IgD-negative memory B cell (primary cell): ENCODE data around the gene PDE8B. TPM values are rescaled to one million over a fixed set of nuclear protein-coding genes. Genes with fewer than 3 reads are reported as not detected.

ENCODE experiments used
- H3K27ac Mint-ChIP-seq, 3 donors: one replicate each; pipeline ENCODE4 v1.8.0; 2020 to 2022; ENCODE audit warnings: mild to moderate bottlenecking in 3 of 3, mixed read lengths in 3 of 3, moderate library complexity in 1 of 3
- H3K27me3 Mint-ChIP-seq: one replicate; pipeline ENCODE4 v1.8.0; 2021; ENCODE audit warnings: mixed read lengths
- H3K36me3 Mint-ChIP-seq: one replicate; pipeline ENCODE4 v1.8.0; 2020; ENCODE audit warnings: mild to moderate bottlenecking, mixed read lengths
- H3K4me1 Mint-ChIP-seq, 3 donors: one replicate each; pipeline ENCODE4 v1.8.0; 2020 to 2022; ENCODE audit warnings: mixed read lengths in 3 of 3, mild to moderate bottlenecking in 1 of 3
- H3K4me3 Mint-ChIP-seq, 4 donors: one replicate each; pipeline ENCODE4 v1.8.0; 2020 to 2022; ENCODE audit warnings: mild to moderate bottlenecking in 4 of 4, mixed read lengths in 4 of 4, moderate library complexity in 3 of 4
- H3K9me3 Mint-ChIP-seq, 3 donors: one replicate each; pipeline ENCODE4 v1.8.0; 2020 to 2021; ENCODE audit warnings: mixed read lengths in 3 of 3, mild to moderate bottlenecking in 1 of 3
- polyA plus RNA-seq: library from polyadenylated mRNA; unstranded; fragments of 300-500 nt; fragmentation: Illumina TruSeq; gene quantifications from one replicate; pipeline ENCODE4 v1.2.3, GENCODE V29; 2021

PDE8B gene
- polyA plus RNA-seq, 1 donor from 2014 or later: not detected

GRCh38 chr5:77180167-77181081 is 30.1 kb upstream of the PDE8B start:
- Mint-ChIP-seq H3K4me3 (no peak overlapping the region), H3K36me3 (peaks cover 2% of the 10 kb centered on the region), H3K27ac (no peak overlapping the region), H3K9me3 (peaks cover 0 to 3% (median 0%) of the 10 kb centered on the region in 3 donors), H3K4me1 (peaks cover 0 to 1% (median 0%) of the 10 kb centered on the region in 3 donors), H3K27me3 (peaks cover 22% of the 10 kb centered on the region)

- H3K27ac Mint-ChIP-seq: no peak overlapping the region
- H3K4me3 Mint-ChIP-seq: peak overlapping the region in 1 of 4 donors; percentile 37
- peaks cover 24% of the 10 kb centered on the region for H3K27me3 Mint-ChIP-seq
- peaks cover 0 to 1% (median 0%) of the 10 kb centered on the region in 3 donors for H3K4me1 Mint-ChIP-seq
- peaks cover 2% of the 10 kb centered on the region for H3K36me3 Mint-ChIP-seq
- peaks cover 0 to 3% (median 0%) of the 10 kb centered on the region in 3 donors for H3K9me3 Mint-ChIP-seq
Observed at GRCh38 chr5:77181173-77181572, 29.3 kb upstream of the PDE8B start.

DNA sequence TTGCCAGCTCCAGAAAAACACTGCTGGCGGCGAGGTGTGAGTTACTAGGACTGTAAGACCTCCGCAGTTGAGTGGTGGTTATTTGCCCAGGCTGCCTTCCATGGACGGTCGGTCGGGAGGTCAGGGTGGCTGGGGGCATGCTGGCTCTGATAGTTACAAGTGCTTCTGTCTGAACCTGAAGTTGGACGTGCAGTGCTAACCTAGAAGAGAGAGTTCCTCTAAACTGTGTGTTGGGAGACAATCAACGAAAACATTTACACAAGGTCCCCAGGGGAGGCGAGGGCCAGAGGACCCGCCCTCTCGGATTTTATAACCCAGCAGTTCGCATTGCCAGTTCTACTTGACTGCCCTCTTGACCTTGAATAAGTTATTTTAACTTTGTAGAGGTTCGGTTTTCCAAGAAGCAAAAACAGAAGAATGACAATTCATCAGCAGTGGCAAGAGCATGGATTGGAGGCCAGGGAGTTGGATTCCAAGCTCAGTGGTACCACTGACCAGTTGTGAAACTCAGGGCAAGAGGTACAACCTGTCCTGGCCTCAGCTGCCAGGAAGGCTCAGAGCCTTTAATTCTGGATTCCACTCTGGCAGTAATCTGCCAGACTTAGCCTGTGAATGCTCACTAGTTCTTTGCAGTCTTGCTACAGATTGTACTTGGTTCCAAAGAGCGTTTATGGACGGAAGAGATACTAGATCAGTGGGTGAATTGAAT is 28.7 kb upstream of the PDE8B start:
- no peak overlapping the region for H3K27ac Mint-ChIP-seq
- peak overlapping the region in 1 of 4 donors; percentile 69 for H3K4me3 Mint-ChIP-seq
- H3K4me1 Mint-ChIP-seq: peaks cover 0 to 1% (median 0%) of the 10 kb centered on the region in 3 donors
- peaks cover 2% of the 10 kb centered on the region for H3K36me3 Mint-ChIP-seq
- H3K27me3 Mint-ChIP-seq: peaks cover 24% of the 10 kb centered on the region
- peaks cover 0 to 3% (median 0%) of the 10 kb centered on the region in 3 donors for H3K9me3 Mint-ChIP-seq

- Mint-ChIP-seq H3K27me3 (peaks cover 24% of the 10 kb centered on the region), H3K27ac (no peak overlapping the region), H3K9me3 (peaks cover 0 to 3% (median 0%) of the 10 kb centered on the region in 3 donors), H3K4me3 (no peak overlapping the region), H3K36me3 (peaks cover 2% of the 10 kb centered on the region), H3K4me1 (peaks cover 0 to 1% (median 0%) of the 10 kb centered on the region in 3 donors)
Observed at GRCh38 chr5:77182367-77182766, 28.1 kb upstream of the PDE8B start.

GRCh38 chr5:77186652-77187370 is 23.7 kb upstream of the PDE8B start:
- peaks cover 12% of the 10 kb centered on the region for H3K27me3 Mint-ChIP-seq
- peaks cover 2% of the 10 kb centered on the region for H3K36me3 Mint-ChIP-seq
- no peak overlapping the region for H3K27ac Mint-ChIP-seq
- H3K4me1 Mint-ChIP-seq: no peaks in the 10 kb centered on the region
- no peak overlapping the region for H3K4me3 Mint-ChIP-seq
- peaks cover 0 to 3% (median 0%) of the 10 kb centered on the region in 3 donors for H3K9me3 Mint-ChIP-seq

DNA sequence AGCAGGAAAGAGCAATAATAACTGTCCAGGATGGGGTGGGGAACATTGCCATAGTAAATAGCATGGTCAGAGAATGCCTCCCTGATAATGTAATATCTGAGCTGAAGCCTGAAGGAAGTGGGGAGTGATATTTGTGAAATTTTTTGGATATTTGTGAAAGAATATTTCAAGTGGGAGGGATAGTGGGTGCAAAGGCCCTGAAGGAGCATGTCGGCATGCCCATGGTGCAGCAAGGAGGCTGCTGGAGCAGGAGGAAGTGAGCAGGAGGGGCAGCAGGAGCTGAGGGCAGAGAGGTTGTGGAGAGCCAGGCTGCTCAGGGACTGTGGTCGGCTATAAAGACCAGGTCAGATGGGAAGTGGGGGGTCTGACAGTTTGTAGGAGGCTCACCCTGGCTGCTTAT is 21.1 kb upstream of the PDE8B start:
- Mint-ChIP-seq H3K27me3 (peaks cover 10% of the 10 kb centered on the region), H3K36me3 (no peaks in the 10 kb centered on the region), H3K27ac (no peak overlapping the region), H3K4me3 (no peak overlapping the region), H3K4me1 (no peaks in the 10 kb centered on the region), H3K9me3 (peaks cover 0 to 3% (median 0%) of the 10 kb centered on the region in 3 donors)

DNA sequence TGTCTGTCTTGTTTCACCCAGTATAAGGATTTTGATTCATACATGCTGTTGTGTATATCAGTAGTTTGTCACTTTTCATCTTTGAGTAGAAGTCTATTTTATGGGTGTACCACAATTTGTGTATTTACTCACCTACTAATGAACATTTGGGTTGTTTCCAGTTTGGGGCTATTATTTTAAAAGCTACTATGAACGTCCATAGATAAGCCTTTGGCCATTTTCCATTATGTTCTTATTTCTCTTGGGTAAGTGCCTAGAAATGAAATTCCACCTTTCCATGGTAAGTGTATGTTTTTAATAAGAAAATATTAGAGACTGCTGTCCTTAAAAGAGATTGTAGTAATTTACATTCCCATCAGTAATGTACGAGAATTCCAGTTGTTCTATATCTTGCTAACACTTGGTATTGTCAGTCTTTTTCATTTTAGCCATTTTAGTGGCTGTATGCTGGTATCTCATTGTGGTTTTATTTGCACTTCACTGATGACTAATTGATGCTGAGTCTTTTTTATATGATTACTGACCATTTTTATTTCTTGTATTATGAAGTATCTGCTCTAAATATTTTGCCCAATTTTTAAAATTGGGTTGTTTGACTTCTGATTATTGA is 17.9 kb upstream of the PDE8B start:
- Mint-ChIP-seq H3K36me3 (no peaks in the 10 kb centered on the region), H3K9me3 (peaks cover 0 to 9% (median 2%) of the 10 kb centered on the region in 3 donors), H3K4me1 (no peaks in the 10 kb centered on the region), H3K27ac (no peak overlapping the region), H3K4me3 (peak overlapping the region in 1 of 4 donors; percentile 36), H3K27me3 (peaks cover 10% of the 10 kb centered on the region)

- Mint-ChIP-seq H3K4me3 (no peak overlapping the region), H3K4me1 (no peaks in the 10 kb centered on the region), H3K36me3 (no peaks in the 10 kb centered on the region), H3K27me3 (peaks cover 10% of the 10 kb centered on the region), H3K9me3 (peaks cover 0 to 20% (median 6%) of the 10 kb centered on the region in 3 donors), H3K27ac (no peak overlapping the region)
Observed at GRCh38 chr5:77194762-77195161, 15.7 kb upstream of the PDE8B start.

GRCh38 chr5:77197840-77198554 is 12.5 kb upstream of the PDE8B start:
- no peak overlapping the region for H3K27ac Mint-ChIP-seq
- no peaks in the 10 kb centered on the region for H3K4me1 Mint-ChIP-seq
- no peaks in the 10 kb centered on the region for H3K36me3 Mint-ChIP-seq
- peaks cover 0 to 20% (median 6%) of the 10 kb centered on the region in 3 donors for H3K9me3 Mint-ChIP-seq
- no peak overlapping the region for H3K4me3 Mint-ChIP-seq
- peaks cover 10% of the 10 kb centered on the region for H3K27me3 Mint-ChIP-seq

DNA sequence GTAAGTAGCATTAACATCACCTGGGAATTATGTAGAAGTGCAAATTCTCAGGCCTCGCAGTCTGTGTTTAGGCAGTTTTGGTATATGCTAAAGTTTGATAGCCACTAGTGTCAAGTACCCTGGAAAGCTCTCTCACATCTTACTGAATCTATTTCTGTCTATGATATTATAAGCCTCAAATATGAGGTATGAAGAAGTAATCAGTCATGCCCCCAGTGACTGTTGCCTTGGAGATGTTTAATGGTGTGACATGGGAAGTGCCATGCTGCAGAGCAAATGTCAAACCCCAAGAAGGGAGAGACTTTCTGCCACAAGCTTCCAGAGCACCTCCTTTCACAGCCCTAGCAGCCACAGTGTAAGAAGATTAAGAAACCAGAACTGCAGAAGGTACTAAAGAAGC is 9.8 kb upstream of the PDE8B start:
- Mint-ChIP-seq H3K4me1 (no peaks in the 10 kb centered on the region), H3K27ac (no peak overlapping the region), H3K4me3 (no peak overlapping the region), H3K9me3 (peaks cover 0 to 14% (median 6%) of the 10 kb centered on the region in 3 donors), H3K36me3 (peaks cover 4% of the 10 kb centered on the region), H3K27me3 (peaks cover 8% of the 10 kb centered on the region)

GRCh38 chr5:77202145-77202544 is 8.3 kb upstream of the PDE8B start:
- Mint-ChIP-seq H3K27me3 (peaks cover 10% of the 10 kb centered on the region), H3K4me1 (no peaks in the 10 kb centered on the region), H3K4me3 (no peak overlapping the region), H3K36me3 (peaks cover 4% of the 10 kb centered on the region), H3K9me3 (peaks cover 0 to 14% (median 6%) of the 10 kb centered on the region in 3 donors), H3K27ac (no peak overlapping the region)

GRCh38 chr5:77204967-77205366 is 5.5 kb upstream of the PDE8B start:
- Mint-ChIP-seq H3K4me3 (no peak overlapping the region), H3K27me3 (peaks cover 21% of the 10 kb centered on the region), H3K9me3 (no peaks in the 10 kb centered on the region), H3K4me1 (peaks cover 3 to 5% (median 4%) of the 10 kb centered on the region in 3 donors), H3K27ac (no peak overlapping the region), H3K36me3 (peaks cover 4% of the 10 kb centered on the region)

DNA sequence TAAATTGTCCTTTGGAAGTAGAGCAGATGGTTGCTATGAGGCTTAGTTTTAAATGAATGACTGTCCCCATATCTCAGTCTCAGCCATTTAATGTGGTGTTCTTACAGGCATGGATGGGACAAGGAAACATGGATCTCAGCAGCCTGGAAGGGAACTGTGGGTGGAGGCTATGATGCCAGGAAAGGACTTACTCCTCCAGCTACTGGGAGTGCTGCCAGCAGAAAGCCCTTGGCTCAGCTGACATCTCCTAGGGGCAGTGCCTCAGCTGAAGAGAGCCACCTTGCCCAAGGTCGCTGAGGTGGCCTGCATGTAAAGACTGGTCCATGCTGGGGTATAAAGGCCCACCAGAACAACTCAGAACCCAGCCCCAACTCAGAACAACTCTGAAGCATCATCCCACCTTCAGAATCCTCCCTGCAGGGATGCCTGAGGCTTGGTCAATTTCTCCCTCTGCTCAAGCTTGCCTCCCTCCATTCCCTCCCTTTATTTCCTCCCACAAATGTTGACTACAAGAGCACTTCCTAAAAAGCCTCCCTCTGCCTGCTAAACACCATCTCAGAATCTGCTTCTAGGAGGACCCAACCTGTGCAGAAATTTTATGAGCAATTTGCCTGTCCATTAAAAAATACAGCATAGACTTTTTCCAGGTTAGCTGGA is 1.8 kb upstream of the PDE8B start:
- Mint-ChIP-seq H3K27me3 (peaks cover 41% of the 10 kb centered on the region), H3K27ac (no peak overlapping the region), H3K4me3 (peak overlapping the region in 1 of 4 donors; percentile 20), H3K9me3 (peaks cover 0 to 4% (median 0%) of the 10 kb centered on the region in 3 donors), H3K4me1 (peaks cover 6 to 11% (median 8%) of the 10 kb centered on the region in 3 donors), H3K36me3 (peaks cover 4% of the 10 kb centered on the region)
